Measurements from ENCODE around the gene CATSPERZ.

CATSPERZ gene

GRCh38 chr11:64284962-64285884 is 14.9 kb upstream of the CATSPERZ start, which contains the start of gene GPR137:
TSS of gene GPR137 (plus strand) at chr11:64285848. CDS start at chr11:64286525, 677 bp downstream.
- H3K27me3 ChIP-seq (ENCODE audit: insufficient read depth, poor library complexity, severe bottlenecking), result peaks cover 1% of the 10 kb centered on the region
- TF ChIP-seq SPI1 (IDR thresholded peaks at IDR 0.05; ENCODE audit: borderline replicate concordance, low read depth), result no peak
- TF ChIP-seq POLR2AphosphoS5 (IDR thresholded peaks at IDR 0.05; ENCODE audit: low read depth), result peak; percentile 13; the same call in 1 of the 2 replicates
- peak; percentile 69 to 84 for DNase-seq (ENCODE audit: low read depth in 1 of 2, low spot score in 1 of 2)
- peak within 1 kb of the TSS; percentile 79 for H3K4me3 ChIP-seq (replicated peaks; ENCODE audit: insufficient read depth, low read length)
- peak within 1 kb of the TSS; percentile 77 for H3K27ac ChIP-seq (replicated peaks)

DNA sequence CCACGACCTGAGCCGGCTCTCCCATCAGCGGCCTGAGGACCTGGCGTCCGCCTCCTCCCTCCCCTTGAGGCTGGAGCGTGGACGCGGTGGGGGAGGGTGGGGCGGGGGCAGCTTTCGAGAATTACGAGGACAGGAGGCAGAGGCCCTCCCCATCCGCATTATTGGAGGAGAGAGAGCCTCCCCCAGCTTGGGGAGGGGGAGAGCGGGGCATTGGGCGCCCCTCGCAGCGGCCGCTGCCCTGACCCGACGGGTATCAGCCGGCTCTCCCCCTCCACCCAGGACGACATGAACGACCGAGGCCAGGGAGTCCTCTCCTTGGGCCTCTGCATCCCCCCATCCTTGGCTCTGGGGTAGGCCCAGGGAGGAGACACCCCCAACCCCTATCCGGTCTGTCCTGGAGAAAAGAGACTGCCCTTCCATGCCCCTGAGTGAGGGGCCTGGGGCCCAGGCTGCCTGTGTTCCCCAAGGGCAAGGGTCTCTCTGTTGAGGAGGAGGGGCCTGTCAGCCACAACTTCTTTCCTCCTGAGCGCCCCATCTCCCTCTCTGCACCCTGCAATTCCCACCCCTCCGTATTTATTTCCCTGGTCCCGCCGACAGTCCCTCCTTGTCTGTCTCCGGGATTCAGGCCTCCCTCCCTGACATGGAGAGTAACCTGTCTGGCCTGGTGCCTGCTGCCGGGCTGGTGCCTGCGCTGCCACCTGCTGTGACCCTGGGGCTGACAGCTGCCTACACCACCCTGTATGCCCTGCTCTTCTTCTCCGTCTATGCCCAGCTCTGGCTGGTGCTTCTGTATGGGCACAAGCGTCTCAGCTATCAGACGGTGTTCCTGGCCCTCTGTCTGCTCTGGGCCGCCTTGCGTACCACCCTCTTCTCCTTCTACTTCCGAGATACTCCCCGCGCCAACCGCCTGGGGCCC is 14.0 kb upstream of the CATSPERZ start:
- Histone ChIP-seq H3K27ac (replicated peaks) (no peak overlapping the region), H3K4me3 (replicated peaks; ENCODE audit: insufficient read depth, low read length) (peak overlapping the region; percentile 79), H3K27me3 (ENCODE audit: insufficient read depth, poor library complexity, severe bottlenecking) (peaks cover 10% of the 10 kb centered on the region)
- TF ChIP-seq POLR2AphosphoS5 (IDR thresholded peaks at IDR 0.05; ENCODE audit: low read depth), result 0 out of 2 replicates have a peak, but pooled peaks have one; percentile 8
- TF ChIP-seq, protein P1, sequence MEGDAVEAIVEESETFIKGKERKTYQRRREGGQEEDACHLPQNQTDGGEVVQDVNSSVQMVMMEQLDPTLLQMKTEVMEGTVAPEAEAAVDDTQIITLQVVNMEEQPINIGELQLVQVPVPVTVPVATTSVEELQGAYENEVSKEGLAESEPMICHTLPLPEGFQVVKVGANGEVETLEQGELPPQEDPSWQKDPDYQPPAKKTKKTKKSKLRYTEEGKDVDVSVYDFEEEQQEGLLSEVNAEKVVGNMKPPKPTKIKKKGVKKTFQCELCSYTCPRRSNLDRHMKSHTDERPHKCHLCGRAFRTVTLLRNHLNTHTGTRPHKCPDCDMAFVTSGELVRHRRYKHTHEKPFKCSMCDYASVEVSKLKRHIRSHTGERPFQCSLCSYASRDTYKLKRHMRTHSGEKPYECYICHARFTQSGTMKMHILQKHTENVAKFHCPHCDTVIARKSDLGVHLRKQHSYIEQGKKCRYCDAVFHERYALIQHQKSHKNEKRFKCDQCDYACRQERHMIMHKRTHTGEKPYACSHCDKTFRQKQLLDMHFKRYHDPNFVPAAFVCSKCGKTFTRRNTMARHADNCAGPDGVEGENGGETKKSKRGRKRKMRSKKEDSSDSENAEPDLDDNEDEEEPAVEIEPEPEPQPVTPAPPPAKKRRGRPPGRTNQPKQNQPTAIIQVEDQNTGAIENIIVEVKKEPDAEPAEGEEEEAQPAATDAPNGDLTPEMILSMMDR (IDR thresholded peaks at IDR 0.05; ENCODE audit: insufficient read depth, low read length), result peak; percentile 25
- TF ChIP-seq, protein P2, sequence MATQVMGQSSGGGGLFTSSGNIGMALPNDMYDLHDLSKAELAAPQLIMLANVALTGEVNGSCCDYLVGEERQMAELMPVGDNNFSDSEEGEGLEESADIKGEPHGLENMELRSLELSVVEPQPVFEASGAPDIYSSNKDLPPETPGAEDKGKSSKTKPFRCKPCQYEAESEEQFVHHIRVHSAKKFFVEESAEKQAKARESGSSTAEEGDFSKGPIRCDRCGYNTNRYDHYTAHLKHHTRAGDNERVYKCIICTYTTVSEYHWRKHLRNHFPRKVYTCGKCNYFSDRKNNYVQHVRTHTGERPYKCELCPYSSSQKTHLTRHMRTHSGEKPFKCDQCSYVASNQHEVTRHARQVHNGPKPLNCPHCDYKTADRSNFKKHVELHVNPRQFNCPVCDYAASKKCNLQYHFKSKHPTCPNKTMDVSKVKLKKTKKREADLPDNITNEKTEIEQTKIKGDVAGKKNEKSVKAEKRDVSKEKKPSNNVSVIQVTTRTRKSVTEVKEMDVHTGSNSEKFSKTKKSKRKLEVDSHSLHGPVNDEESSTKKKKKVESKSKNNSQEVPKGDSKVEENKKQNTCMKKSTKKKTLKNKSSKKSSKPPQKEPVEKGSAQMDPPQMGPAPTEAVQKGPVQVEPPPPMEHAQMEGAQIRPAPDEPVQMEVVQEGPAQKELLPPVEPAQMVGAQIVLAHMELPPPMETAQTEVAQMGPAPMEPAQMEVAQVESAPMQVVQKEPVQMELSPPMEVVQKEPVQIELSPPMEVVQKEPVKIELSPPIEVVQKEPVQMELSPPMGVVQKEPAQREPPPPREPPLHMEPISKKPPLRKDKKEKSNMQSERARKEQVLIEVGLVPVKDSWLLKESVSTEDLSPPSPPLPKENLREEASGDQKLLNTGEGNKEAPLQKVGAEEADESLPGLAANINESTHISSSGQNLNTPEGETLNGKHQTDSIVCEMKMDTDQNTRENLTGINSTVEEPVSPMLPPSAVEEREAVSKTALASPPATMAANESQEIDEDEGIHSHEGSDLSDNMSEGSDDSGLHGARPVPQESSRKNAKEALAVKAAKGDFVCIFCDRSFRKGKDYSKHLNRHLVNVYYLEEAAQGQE (IDR thresholded peaks at IDR 0.05; ENCODE audit: insufficient replicate concordance, low read depth), result no peak
- peak in 1 of 2 experiments; percentile 62 for DNase-seq (ENCODE audit: low read depth in 1 of 2, low spot score in 1 of 2)

DNA sequence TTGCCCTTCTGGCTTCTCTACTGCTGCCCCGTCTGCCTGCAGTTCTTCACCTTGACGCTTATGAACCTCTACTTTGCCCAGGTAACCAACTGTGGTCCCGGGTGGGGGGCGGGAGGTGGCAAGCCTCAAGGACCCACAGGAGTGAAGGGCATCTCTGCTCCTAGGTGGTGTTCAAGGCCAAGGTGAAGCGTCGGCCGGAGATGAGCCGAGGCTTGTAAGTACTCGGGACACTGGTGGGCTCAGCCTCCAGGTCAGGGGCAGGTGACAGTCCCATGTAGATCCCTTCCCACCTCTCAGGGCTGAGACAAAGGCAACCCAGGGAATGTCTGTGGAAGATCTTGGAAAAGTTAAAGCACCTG is 13.4 kb upstream of the CATSPERZ start:
- DNase-seq (ENCODE audit: low read depth in 1 of 2, low spot score in 1 of 2), result no peak
- H3K27me3 ChIP-seq (ENCODE audit: insufficient read depth, poor library complexity, severe bottlenecking), result peaks cover 12% of the 10 kb centered on the region
- TF ChIP-seq POLR2AphosphoS5 (IDR thresholded peaks at IDR 0.05; ENCODE audit: low read depth), result no peak
- TF ChIP-seq GABPA (IDR thresholded peaks at IDR 0.05; ENCODE audit: low read depth), result no peak
- TF ChIP-seq SPI1 (IDR thresholded peaks at IDR 0.05; ENCODE audit: borderline replicate concordance, low read depth), result no peak
- TF ChIP-seq, protein P1 (IDR thresholded peaks at IDR 0.05; ENCODE audit: insufficient read depth, low read length), result no peak
- TF ChIP-seq, protein P2 (IDR thresholded peaks at IDR 0.05; ENCODE audit: insufficient replicate concordance, low read depth), result no peak
- no peak overlapping the region for H3K27ac ChIP-seq (replicated peaks)
- no peak overlapping the region for H3K4me3 ChIP-seq (replicated peaks; ENCODE audit: insufficient read depth, low read length)

All from HL-60 (cell line).